HG03565 (cell line): ENCODE measurements around the gene MGAT5B.

ENCODE experiments used
- ATAC-seq: cut with Tn5 transposase; IDR thresholded peaks from one replicate; pipeline ENCODE4 v1.9.1; 2021; ENCODE audit warnings: mild to moderate bottlenecking, moderate library complexity; ENCODE audit not compliant: unreplicated experiment

Gene MGAT5B

DNA sequence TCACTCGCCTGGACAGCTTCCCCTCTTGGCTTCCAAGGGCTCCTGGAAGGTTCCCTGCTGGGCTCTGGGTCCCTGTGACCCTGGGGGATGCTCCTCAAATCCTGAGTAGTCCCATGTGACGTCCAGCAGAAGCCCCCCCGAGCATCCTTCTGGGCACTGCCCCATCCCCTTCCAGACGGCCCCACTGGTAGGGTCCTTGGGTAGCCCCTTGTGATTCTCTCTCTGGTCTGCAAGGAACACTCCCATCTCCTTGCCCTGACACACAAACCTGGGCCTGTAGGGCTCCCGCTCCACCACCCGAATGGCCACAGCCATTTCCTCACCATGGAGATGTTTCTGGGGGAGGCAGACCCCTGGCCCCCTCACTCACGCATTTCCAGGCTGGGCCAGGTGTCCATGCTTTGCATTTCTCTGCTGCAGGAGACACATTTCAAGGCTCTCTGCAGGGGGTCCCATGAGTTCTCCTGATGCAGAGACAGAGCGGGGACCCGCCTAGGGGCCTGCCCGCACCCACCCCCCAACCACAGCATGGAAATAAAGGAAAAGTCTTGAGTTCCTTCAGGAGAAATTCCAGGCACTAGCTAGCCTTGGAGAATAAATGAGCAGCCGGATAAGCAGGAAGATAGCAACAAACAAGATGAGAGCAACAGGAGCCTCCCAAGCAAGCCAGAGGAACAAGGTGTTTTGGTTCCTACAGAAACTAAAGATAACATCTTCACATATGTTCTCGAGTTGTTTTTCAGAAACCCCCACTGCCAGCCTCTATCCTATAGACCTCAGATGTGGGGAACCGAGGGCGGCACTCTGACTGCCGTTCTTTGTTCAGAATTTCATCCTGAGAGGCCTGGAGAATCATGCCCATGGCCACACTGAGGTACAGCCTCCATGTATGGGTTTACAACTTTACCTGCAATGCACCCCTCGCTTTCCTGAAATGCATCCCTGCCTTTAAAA, 128.8 kb downstream of the MGAT5B start:
- ATAC-seq: no peak

DNA sequence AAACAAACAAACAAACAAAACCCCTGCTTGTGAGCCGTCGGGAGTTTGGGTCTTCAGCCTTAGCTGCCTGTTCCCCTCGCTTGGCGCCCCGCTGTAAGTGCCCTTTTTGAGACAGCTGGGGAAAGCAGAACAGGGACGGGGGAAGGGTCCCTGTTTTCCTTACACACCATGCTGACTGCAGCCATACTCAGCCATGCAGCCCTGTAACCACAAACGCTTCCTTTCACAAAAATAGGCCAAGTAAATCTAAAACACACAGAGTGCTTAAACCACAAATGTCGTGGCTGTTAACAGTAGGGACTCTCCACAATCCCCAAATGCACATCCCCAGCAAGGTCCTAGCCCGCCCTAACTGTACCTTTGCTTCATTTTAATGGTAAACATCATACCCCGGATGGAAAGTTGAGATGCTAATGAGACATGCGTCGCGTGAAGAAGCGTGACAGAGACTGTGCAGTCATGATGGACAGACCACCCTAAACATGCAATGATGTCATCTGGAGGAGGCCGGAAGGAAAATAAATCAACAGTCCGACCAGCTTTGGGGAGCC, 129.9 kb downstream of the MGAT5B start:
- ATAC-seq: peak; percentile 73

DNA sequence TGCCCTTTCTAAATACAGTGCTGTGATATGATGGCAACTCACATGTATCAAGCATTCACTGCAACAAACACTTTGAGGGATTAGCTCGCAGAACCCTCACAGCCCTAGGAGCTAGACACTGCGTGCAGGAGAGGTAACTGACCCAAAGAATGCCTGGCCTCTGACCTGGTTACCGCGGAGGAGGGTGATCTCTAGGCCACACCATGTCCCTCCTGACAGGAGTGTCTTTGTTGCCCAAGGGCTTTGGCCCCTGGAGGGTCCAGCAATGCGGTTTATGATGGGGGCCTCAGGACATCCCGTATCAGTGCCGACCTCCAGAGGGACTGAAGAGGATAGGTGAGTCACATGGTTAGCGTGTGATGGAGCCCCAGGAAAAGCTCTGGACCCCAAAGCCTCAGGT, 130.6 kb downstream of the MGAT5B start:
- ATAC-seq: no peak
